ENCODE measurements around the gene ZNF771. TPM values are rescaled to one million over a fixed set of nuclear protein-coding genes. Genes with fewer than 3 reads are reported as not detected.

The ZNF771 gene
- total and polyA plus RNA-seq, 2 experiments from 2014 or later = 10.8 to 12.0 TPM

DNA sequence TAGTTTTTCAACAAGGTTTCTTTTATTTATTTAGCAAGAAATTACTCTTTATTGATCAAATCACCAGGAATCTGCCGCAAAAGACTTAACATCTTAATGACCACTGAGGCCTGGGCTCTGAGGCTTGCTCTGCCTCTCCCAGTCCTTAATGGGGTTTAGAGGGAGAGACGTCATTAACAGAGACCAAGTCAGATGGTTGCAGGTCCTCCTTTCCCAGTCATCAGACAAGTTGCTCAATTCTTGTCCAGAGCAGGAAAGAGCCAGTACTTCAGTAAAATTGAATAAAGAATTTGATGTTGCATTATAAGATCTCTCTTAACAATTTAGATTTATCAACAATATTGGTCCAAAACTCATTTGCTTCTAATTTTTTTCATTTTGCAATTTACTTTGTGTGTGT lies 36.2 kb downstream of the ZNF771 start:
- no peaks in the 10 kb centered on the region for H3K36me3 ChIP-seq (ENCODE audit: insufficient read depth)
- Mint-ChIP-seq H3K27ac (no peak overlapping the region), H3K36me3 (ENCODE audit: low read depth) (peaks cover 26% of the 10 kb centered on the region), H3K4me1 (peaks cover 25% of the 10 kb centered on the region), H3K9me3 (peaks cover 19% of the 10 kb centered on the region; the same call in 2 of the 3 replicates), H3K27me3 (ENCODE audit: insufficient read depth, low read depth, poor library complexity) (peaks cover 11% of the 10 kb centered on the region), H3K4me3 (peak overlapping the region; percentile 74; the same call in 1 of the 3 replicates)
- H3K4me3 ChIP-seq = peak overlapping the region; percentile 77; the same call in 1 of the 2 replicates
- H3K9me2 ChIP-seq (ENCODE audit: insufficient read depth) = peaks cover 7% of the 10 kb centered on the region
- peak overlapping the region; percentile 84 for H3K4me2 ChIP-seq
- ATAC-seq (no peak), DNase-seq (ENCODE audit: low spot score) (no peak)
- H2AFZ ChIP-seq = no peak overlapping the region
- H3F3A ChIP-seq (replicated peaks; ENCODE audit: low read depth) = peaks cover 6% of the 10 kb centered on the region; the same call in 1 of the 2 replicates
- H3K27me3 ChIP-seq (ENCODE audit: insufficient read depth) = no peaks in the 10 kb centered on the region
- TF ChIP-seq, protein P1, sequence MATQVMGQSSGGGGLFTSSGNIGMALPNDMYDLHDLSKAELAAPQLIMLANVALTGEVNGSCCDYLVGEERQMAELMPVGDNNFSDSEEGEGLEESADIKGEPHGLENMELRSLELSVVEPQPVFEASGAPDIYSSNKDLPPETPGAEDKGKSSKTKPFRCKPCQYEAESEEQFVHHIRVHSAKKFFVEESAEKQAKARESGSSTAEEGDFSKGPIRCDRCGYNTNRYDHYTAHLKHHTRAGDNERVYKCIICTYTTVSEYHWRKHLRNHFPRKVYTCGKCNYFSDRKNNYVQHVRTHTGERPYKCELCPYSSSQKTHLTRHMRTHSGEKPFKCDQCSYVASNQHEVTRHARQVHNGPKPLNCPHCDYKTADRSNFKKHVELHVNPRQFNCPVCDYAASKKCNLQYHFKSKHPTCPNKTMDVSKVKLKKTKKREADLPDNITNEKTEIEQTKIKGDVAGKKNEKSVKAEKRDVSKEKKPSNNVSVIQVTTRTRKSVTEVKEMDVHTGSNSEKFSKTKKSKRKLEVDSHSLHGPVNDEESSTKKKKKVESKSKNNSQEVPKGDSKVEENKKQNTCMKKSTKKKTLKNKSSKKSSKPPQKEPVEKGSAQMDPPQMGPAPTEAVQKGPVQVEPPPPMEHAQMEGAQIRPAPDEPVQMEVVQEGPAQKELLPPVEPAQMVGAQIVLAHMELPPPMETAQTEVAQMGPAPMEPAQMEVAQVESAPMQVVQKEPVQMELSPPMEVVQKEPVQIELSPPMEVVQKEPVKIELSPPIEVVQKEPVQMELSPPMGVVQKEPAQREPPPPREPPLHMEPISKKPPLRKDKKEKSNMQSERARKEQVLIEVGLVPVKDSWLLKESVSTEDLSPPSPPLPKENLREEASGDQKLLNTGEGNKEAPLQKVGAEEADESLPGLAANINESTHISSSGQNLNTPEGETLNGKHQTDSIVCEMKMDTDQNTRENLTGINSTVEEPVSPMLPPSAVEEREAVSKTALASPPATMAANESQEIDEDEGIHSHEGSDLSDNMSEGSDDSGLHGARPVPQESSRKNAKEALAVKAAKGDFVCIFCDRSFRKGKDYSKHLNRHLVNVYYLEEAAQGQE (IDR thresholded peaks at IDR 0.05; ENCODE audit: unreplicated experiment) = no peak
- TF ChIP-seq, protein P2, sequence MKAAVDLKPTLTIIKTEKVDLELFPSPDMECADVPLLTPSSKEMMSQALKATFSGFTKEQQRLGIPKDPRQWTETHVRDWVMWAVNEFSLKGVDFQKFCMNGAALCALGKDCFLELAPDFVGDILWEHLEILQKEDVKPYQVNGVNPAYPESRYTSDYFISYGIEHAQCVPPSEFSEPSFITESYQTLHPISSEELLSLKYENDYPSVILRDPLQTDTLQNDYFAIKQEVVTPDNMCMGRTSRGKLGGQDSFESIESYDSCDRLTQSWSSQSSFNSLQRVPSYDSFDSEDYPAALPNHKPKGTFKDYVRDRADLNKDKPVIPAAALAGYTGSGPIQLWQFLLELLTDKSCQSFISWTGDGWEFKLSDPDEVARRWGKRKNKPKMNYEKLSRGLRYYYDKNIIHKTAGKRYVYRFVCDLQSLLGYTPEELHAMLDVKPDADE (IDR thresholded peaks at IDR 0.05) = no peak
- TF ChIP-seq EZH2phosphoT487 (IDR thresholded peaks at IDR 0.05; ENCODE audit: unreplicated experiment) = no peak
- TF ChIP-seq, protein P3, sequence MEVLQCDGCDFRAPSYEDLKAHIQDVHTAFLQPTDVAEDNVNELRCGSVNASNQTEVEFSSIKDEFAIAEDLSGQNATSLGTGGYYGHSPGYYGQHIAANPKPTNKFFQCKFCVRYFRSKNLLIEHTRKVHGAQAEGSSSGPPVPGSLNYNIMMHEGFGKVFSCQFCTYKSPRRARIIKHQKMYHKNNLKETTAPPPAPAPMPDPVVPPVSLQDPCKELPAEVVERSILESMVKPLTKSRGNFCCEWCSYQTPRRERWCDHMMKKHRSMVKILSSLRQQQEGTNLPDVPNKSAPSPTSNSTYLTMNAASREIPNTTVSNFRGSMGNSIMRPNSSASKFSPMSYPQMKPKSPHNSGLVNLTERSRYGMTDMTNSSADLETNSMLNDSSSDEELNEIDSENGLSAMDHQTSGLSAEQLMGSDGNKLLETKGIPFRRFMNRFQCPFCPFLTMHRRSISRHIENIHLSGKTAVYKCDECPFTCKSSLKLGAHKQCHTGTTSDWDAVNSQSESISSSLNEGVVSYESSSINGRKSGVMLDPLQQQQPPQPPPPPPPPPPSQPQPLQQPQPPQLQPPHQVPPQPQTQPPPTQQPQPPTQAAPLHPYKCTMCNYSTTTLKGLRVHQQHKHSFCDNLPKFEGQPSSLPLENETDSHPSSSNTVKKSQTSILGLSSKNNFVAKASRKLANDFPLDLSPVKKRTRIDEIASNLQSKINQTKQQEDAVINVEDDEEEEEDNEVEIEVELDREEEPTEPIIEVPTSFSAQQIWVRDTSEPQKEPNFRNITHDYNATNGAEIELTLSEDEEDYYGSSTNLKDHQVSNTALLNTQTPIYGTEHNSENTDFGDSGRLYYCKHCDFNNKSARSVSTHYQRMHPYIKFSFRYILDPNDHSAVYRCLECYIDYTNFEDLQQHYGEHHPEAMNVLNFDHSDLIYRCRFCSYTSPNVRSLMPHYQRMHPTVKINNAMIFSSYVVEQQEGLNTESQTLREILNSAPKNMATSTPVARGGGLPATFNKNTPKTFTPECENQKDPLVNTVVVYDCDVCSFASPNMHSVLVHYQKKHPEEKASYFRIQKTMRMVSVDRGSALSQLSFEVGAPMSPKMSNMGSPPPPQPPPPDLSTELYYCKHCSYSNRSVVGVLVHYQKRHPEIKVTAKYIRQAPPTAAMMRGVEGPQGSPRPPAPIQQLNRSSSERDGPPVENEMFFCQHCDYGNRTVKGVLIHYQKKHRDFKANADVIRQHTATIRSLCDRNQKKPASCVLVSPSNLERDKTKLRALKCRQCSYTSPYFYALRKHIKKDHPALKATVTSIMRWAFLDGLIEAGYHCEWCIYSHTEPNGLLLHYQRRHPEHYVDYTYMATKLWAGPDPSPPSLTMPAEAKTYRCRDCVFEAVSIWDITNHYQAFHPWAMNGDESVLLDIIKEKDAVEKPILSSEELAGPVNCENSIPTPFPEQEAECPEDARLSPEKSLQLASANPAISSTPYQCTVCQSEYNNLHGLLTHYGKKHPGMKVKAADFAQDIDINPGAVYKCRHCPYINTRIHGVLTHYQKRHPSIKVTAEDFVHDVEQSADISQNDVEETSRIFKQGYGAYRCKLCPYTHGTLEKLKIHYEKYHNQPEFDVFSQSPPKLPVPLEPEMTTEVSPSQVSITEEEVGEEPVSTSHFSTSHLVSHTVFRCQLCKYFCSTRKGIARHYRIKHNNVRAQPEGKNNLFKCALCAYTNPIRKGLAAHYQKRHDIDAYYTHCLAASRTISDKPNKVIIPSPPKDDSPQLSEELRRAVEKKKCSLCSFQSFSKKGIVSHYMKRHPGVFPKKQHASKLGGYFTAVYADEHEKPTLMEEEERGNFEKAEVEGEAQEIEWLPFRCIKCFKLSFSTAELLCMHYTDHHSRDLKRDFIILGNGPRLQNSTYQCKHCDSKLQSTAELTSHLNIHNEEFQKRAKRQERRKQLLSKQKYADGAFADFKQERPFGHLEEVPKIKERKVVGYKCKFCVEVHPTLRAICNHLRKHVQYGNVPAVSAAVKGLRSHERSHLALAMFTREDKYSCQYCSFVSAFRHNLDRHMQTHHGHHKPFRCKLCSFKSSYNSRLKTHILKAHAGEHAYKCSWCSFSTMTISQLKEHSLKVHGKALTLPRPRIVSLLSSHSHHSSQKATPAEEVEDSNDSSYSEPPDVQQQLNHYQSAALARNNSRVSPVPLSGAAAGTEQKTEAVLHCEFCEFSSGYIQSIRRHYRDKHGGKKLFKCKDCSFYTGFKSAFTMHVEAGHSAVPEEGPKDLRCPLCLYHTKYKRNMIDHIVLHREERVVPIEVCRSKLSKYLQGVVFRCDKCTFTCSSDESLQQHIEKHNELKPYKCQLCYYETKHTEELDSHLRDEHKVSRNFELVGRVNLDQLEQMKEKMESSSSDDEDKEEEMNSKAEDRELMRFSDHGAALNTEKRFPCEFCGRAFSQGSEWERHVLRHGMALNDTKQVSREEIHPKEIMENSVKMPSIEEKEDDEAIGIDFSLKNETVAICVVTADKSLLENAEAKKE (CRISPR knock-in tag; IDR thresholded peaks at IDR 0.05) = no peak
- H3K79me2 ChIP-seq (replicated peaks; ENCODE audit: insufficient read depth) = peaks cover 13% of the 10 kb centered on the region
- H3K27ac ChIP-seq (ENCODE audit: low read depth) = no peak overlapping the region
- peaks cover 14% of the 10 kb centered on the region; the same call in 1 of the 2 replicates for H3K4me1 ChIP-seq (ENCODE audit: insufficient read depth)
- H4K20me1 ChIP-seq (replicated peaks; ENCODE audit: insufficient read depth) = peaks cover 8% of the 10 kb centered on the region
